Cardiac muscle cell (in vitro differentiated cells and primary cell): Measurements from ENCODE around the gene TBC1D4. TPM values are rescaled to one million over a fixed set of nuclear protein-coding genes. Genes with fewer than 3 reads are reported as not detected.
A peak's percentile ranks its signal among the peaks of the same experiment; 100 is the strongest.

Experiments
- DNase-seq, 2 donors: peaks; one replicate each; pipeline versions ENCODE4 v3.0.0 to v3.0.0-alpha.2; 2010 to 2017; ENCODE audit warnings: low read depth in 1 of 2, low spot score in 1 of 2
- H3K27ac ChIP-seq: fragments of 200-600 bp; sonication (generic); 2 replicates; pipeline ENCODE4 v1.5.1; 2016
- H3K27me3 ChIP-seq: fragments of 200-600 bp; sonication (generic); 2 replicates; pipeline ENCODE4 v1.6.0; 2016; ENCODE audit warnings: control low read depth
- H3K36me3 ChIP-seq: fragments of 200-600 bp; sonication (generic); 2 replicates; pipeline ENCODE4 v1.5.1; 2016; ENCODE audit warnings: control low read depth
- H3K4me1 ChIP-seq: fragments of 200-600 bp; sonication (generic); 2 replicates; pipeline ENCODE4 v1.8.1; 2017; ENCODE audit warnings: low read depth, mild to moderate bottlenecking, mixed run types
- H3K4me3 ChIP-seq: fragments of 200-600 bp; sonication (generic); 2 replicates; pipeline ENCODE4 v1.5.1; 2016; ENCODE audit warnings: mild to moderate bottlenecking
- H3K9me3 ChIP-seq: fragments of 200-600 bp; sonication (generic); 2 replicates; pipeline ENCODE4 v1.5.1; 2017; ENCODE audit warnings: low read depth, mild to moderate bottlenecking, control low read depth
- polyA plus RNA-seq: library from polyadenylated mRNA; unstranded; fragments of >200 nt; fragmentation: Nextera tagmentation; extraction: Ambion mirVana; gene quantifications from 2 replicates; pipeline ENCODE4 v1.2.1, GENCODE V29; 2016
- total RNA-seq: library from RNA; depleted of rRNA; stranded (reverse); fragments of >200 nt; gene quantifications from 2 replicates; pipeline ENCODE4 v1.2.3, GENCODE V29; 2016
- TF ChIP-seq, protein P1 (sequence below): IDR thresholded peaks from 2 replicates; pipeline ENCODE4 v1.5.1; 2012; ENCODE audit warnings: low read depth, mild to moderate bottlenecking, low read length

Gene TBC1D4
- total and polyA plus RNA-seq, 2 experiments from 2014 or later = 14.8 to 43.7 TPM

DNA sequence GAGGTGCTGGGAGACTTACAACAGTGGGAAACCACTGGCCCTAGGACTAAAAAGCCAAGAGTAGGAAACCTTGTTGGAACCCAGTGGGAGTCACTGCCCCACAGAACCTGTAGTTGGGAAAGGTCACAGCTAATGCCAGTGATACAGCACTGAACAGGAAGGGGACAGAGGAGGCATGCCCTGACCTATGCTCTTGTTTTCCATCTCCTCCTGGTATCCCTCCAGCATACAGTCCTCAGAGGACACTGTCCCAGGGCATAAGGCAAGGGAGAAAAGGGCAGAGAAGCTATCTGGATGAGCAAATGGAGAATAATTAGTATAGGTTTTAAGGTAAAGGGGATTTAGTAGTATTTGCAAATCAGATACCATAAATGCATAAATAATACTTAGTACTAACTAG, 11.2 kb upstream of the TBC1D4 start:
- Histone ChIP-seq H3K4me1 (no peaks in the 10 kb centered on the region), H3K27me3 (no peaks in the 10 kb centered on the region), H3K36me3 (no peaks in the 10 kb centered on the region), H3K27ac (no peak overlapping the region), H3K9me3 (no peaks in the 10 kb centered on the region), H3K4me3 (no peak overlapping the region)
- TF ChIP-seq, protein P1, sequence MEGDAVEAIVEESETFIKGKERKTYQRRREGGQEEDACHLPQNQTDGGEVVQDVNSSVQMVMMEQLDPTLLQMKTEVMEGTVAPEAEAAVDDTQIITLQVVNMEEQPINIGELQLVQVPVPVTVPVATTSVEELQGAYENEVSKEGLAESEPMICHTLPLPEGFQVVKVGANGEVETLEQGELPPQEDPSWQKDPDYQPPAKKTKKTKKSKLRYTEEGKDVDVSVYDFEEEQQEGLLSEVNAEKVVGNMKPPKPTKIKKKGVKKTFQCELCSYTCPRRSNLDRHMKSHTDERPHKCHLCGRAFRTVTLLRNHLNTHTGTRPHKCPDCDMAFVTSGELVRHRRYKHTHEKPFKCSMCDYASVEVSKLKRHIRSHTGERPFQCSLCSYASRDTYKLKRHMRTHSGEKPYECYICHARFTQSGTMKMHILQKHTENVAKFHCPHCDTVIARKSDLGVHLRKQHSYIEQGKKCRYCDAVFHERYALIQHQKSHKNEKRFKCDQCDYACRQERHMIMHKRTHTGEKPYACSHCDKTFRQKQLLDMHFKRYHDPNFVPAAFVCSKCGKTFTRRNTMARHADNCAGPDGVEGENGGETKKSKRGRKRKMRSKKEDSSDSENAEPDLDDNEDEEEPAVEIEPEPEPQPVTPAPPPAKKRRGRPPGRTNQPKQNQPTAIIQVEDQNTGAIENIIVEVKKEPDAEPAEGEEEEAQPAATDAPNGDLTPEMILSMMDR = no peak
- DNase-seq = no peak

DNA sequence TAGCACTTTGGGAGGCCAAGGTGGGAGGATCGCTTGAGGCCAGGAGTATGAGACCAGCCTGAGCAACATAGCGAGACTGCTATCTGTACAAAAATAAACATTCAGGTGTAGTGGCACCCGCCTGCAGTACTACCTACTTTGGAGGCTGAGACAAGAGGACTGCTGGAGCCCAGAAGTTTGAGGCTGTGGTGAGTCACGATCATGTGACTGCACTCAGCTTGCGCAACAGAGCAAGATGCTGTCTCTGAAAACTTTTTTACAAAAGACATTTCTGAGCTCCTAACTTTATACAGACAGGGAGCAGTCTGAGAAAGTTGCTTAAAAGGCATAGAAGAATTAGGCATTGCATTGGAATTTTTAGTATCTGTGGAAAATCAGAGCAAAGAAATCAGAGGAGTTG, 10.4 kb upstream of the TBC1D4 start:
- H3K27me3 ChIP-seq = no peaks in the 10 kb centered on the region
- TF ChIP-seq, protein P1 = no peak
- peak in 1 of 2 donors; percentile 37 for DNase-seq
- H3K27ac ChIP-seq = no peak overlapping the region
- H3K9me3 ChIP-seq = no peaks in the 10 kb centered on the region
- H3K36me3 ChIP-seq = no peaks in the 10 kb centered on the region
- no peaks in the 10 kb centered on the region for H3K4me1 ChIP-seq
- H3K4me3 ChIP-seq = no peak overlapping the region

DNA sequence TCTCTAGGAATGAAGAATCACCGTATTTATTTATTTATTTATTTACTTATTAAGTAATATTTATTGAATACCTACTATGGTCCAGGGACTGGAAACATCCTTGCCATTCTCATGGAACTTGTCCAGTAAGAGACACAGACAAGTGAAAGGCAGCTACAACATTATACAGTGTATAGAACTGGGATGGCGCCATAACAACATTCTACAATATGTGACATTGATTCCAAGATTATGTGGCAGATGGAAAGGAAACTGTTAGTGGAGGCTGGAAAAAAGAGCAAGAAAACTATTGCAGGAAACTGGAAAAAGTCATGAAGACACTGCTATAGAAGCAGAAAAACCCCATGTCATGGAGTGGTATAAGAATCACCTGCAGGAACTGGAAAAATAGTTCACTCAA, 9.4 kb upstream of the TBC1D4 start:
- no peak overlapping the region for H3K27ac ChIP-seq
- no peaks in the 10 kb centered on the region for H3K4me1 ChIP-seq
- TF ChIP-seq, protein P1 = no peak
- no peaks in the 10 kb centered on the region for H3K9me3 ChIP-seq
- H3K4me3 ChIP-seq = no peak overlapping the region
- no peak for DNase-seq
- H3K36me3 ChIP-seq = no peaks in the 10 kb centered on the region
- no peaks in the 10 kb centered on the region for H3K27me3 ChIP-seq

DNA sequence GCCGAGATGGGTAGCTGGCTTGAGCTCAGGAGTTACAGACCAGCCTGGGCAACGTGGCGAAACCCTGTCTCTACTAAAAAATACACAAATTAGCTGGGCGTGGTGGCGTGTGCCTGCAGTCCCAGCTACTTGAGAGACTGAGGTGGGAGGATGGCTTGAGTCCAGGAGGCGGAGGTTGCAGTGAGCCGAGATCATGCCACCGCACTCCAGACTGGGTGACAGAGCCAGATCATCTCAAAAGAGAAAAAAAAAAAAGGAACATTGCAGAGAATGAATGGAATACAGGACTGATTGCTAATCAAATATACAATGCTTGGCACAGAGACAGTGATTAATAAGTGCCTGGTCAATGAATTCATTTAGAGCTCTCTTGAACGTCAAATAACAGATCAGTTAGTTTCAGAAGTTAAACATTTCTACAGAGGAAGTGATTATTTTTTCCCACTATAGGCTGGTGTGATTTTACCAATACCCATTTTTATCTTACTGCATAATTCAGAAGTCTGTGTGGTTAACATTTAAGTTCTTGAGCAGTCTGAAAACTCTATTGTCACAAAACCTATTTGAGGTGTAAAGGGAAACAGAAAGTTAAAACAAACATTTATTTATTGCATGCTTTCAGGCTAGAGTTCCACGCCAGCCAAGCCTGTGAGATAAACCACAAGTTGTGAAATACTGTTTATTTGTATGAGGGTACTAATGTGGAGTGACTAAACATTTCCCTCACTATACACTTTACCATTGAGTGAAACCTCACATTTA, 7.7 kb upstream of the TBC1D4 start:
- Histone ChIP-seq H3K4me3 (no peak overlapping the region), H3K27ac (no peak overlapping the region), H3K4me1 (no peaks in the 10 kb centered on the region), H3K36me3 (no peaks in the 10 kb centered on the region), H3K9me3 (no peaks in the 10 kb centered on the region), H3K27me3 (no peaks in the 10 kb centered on the region)
- TF ChIP-seq, protein P1 = no peak
- DNase-seq = peak in 1 of 2 donors; percentile 82

DNA sequence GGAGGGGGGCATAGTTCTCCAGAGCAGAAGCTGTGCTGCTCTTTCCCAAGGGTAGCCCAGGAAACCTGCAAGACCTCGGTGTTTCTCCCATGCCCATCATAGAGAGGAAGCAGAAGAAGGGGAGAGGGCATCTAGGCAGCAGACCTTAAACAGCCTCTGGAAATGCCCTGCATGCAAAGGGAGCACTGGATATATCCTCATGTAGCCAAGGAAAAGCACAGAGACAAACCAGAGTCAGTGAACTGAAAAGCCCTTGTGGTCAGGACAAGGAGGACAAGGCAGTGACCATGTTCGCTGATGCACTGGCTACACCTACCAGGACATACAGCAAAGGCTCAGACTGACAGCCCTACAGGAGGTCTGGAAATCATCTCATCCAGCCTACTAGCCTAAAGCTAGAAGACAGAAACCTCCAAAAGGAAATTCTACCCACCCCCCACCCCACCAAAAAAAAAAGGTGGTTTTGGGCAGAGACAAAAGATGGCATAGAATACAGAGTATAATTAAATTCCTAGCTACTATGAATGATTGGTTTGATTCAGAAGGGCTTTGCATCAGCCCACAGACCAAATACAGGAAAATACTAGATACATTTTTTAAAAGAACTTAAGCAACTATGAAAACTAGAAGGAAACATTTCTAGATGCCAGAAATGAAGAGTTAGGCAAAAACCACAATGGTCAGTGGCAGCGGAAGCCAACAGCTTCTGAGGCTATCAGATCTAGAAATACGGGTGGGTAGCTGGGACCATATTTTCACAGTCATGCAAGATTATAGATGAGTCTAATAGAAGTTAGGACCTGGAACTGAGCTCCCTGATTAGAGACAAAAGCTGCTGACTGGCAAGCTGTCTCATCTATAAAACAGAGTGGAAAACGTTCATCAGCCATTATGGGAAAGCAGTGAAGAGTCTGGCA, 4.4 kb upstream of the TBC1D4 start:
- H3K36me3 ChIP-seq = no peaks in the 10 kb centered on the region
- H3K4me3 ChIP-seq = no peak overlapping the region
- TF ChIP-seq, protein P1 = no peak
- H3K4me1 ChIP-seq = peaks cover 4% of the 10 kb centered on the region
- DNase-seq = no peak
- H3K27me3 ChIP-seq = no peaks in the 10 kb centered on the region
- H3K27ac ChIP-seq = no peak overlapping the region
- no peaks in the 10 kb centered on the region for H3K9me3 ChIP-seq
